Adrenal gland (tissue), 5 donors: ENCODE results near the gene CDHR5.
"Not testable (repeated sequence)": the region's sequence is repeated elsewhere in the genome, so short reads cannot be mapped to it uniquely, and the experiment has no call there.

Source experiments
- POLR2A ChIP-seq, 2 donors: fragments of 450-650 bp; IDR thresholded peaks; one replicate each; pipeline ENCODE4 v1.6.1; 2017; ENCODE audit warnings: antibody characterized with exemption in 2 of 2, mild to moderate bottlenecking in 2 of 2, moderate library complexity in 1 of 2
- TF ChIP-seq, protein P1 (sequence below), 6 experiments: fragments of 450-650 bp in 4 of 6; fragments of 200-600 bp in 2 of 6; sonication (generic) in 1 of 6; IDR thresholded peaks; 1 replicate in 5 of 6; 2 replicates in 1 of 6; pipeline versions ENCODE4 v1.5.1 to v1.8.0; 2016 to 2021; ENCODE audit warnings: antibody characterized with exemption in 6 of 6, mild to moderate bottlenecking in 2 of 6, moderate library complexity in 1 of 6
- donor health status: DM: no; HTN: no; CAD: no.

DNA sequence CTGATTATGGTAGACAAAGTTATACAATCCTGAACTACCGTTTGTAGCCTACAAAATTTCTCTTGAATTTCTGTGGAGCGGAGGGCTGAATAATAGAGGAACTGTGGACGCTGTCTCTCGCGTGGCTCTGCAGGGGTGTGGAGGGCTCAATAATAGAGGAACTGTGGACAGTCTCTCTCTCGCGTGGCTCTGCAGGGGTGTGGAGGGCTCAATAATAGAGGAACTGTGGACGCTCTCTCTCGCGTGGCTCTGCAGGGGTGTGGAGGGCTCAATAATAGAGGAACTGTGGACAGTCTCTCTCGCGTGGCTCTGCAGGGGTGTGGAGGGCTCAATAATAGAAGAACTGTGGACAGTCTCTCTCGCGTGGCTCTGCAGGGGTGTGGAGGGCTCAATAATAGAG lies 28.4 kb upstream of the CDHR5 start:
- not testable (repeated sequence) for TF ChIP-seq POLR2A (IDR thresholded peaks at IDR 0.05)
- TF ChIP-seq, protein P1, sequence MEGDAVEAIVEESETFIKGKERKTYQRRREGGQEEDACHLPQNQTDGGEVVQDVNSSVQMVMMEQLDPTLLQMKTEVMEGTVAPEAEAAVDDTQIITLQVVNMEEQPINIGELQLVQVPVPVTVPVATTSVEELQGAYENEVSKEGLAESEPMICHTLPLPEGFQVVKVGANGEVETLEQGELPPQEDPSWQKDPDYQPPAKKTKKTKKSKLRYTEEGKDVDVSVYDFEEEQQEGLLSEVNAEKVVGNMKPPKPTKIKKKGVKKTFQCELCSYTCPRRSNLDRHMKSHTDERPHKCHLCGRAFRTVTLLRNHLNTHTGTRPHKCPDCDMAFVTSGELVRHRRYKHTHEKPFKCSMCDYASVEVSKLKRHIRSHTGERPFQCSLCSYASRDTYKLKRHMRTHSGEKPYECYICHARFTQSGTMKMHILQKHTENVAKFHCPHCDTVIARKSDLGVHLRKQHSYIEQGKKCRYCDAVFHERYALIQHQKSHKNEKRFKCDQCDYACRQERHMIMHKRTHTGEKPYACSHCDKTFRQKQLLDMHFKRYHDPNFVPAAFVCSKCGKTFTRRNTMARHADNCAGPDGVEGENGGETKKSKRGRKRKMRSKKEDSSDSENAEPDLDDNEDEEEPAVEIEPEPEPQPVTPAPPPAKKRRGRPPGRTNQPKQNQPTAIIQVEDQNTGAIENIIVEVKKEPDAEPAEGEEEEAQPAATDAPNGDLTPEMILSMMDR (IDR thresholded peaks at IDR 0.05), result not testable (repeated sequence)
